Stimulated activated CD4-positive, alpha-beta T cell treated with anti-CD3 and anti-CD28 coated beads, Interleukin-1b, Interleukin-23, amount 100 ng/mL, for 48 hours (primary cell): Measurements from ENCODE around the gene HSF2BP.
"Not testable (repeated sequence)": the region's sequence is repeated elsewhere in the genome, so short reads cannot be mapped to it uniquely, and the experiment has no call there.

Source experiments
- DNase-seq: peaks from one replicate; pipeline ENCODE4 v3.0.0-alpha.2; 2020

HSF2BP gene

GRCh38 chr21:43513023-43513422 is 146.3 kb downstream of the HSF2BP start:
- not testable (repeated sequence) for DNase-seq

GRCh38 chr21:43511209-43511608 is 148.1 kb downstream of the HSF2BP start:
- not testable (repeated sequence) for DNase-seq

- not testable (repeated sequence) for DNase-seq
Observed at GRCh38 chr21:43510669-43511068, 148.6 kb downstream of the HSF2BP start.

DNA sequence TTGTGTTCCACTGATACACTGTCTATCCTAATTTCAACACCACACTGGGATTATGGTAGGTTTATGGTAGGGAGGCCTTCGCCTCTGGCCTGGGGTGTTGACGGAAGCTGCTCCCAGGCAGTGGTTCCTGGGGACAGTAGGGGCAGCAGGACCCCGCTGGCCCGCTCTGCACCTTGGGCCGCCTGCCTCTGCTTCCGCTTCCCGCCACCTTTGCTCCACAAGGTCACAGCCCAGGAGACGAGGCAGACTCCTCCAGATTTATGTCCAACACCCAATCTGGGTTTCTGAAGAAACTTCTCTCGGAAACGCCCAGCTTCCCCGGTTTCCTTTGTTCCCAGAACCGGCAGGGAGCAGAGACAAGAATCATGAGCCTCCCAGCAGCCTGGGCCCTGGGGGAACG is 155.4 kb downstream of the HSF2BP start:
- not testable (repeated sequence) for DNase-seq

DNA sequence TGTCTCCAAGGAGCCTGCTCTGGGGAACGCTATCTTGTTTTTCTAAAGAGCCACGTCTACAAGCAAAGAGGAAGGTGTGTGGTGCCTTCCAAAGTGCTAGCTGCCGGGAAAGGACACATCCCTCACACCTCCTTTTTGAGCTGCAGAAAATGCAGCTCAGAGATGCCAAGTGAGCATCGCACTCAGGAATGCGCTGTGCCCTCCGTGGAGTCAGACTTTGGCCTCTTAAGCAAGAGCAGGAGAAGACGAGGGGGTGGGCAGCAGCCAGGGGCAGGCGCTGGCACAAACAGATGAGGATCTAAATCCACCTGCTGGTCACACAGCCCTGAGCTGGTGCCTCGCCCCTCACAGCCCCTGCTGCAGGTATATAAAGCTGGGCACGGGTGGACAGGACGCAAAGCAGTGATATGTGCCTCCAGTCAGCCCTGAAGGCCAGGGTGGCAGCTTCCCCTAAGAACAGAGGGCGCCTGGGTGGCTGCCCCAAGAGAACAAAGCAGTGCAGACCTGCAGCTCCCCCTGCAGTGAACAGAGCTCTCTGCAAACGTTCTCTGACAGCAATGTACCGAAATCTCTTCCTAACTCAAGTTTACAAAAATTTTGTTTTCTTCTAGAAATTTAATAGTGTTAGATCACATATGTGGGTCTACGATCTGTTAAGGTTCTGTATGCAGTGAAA is 156.1 kb downstream of the HSF2BP start:
- DNase-seq, result not testable (repeated sequence)

DNA sequence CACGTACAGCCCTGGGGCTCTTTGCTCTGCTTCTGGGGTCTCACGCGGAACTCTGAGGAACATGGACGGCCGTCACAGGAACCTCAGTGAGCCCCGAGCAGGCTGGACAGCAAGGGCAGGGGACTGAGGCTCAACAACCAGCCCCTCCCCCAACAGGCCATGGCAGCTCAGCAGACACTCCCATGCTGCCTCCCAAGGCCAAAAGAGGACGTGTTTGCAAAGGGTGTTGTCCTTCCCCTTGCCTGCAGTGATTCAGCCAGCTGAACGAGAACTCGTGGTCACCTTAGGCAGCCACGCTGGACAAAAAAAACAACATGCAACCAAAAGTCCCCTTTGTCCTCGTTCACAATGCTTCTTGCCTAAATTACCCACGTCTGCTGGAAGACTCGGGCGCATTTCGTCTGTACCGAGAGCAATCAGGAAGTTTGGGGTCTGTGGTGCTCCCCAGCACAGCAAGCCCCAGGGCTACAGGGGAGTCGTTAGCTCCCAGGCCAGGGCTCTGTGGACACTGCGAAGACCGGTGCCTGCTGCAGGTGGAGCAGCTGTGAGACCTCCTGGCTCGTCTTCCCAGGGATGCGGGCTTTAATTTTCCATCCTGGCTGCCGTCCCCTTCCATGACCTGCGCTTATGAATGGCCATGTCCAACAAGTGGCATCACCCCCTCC is 156.7 kb downstream of the HSF2BP start:
- not testable (repeated sequence) for DNase-seq

DNA sequence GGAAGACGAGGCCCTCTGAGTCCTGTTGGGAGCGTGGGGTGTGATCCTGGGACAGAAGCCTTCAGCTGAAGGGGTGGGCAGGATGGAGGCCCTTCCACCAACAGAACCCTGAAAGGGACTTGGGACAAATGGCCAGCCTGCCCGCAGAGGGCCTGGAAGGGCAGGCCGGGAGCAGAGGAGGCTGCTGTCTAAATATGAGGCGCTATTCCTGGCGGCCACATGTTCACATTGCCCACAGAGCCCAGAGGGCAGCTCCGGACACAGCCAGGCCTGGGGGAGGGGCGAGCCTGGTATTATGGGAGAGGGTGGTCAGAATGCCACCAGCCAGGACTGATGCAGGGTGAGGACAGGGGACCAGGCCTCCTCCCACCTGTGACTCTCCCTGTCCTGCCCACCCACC is 160.4 kb downstream of the HSF2BP start:
- DNase-seq, result not testable (repeated sequence)

DNA sequence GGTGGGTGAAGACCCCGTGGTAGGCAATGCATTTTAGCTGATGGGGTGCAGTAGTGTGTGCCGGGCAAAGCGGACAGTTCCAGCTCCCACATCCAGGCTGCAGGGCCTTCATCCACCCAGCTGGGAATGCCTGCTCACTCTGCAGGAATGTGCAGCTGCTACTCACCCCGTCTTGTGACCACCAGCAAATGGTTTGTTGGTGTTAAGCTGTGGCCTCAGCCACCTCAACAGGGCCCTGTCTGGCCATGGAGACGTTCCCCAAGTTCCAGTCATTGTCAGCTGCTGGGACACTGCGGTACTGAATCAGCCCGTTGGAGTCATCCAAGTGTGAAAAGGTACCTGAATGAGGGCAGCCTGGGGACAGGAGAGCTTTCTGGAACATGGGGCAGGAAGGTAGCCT is 161.2 kb downstream of the HSF2BP start:
- not testable (repeated sequence) for DNase-seq

GRCh38 chr21:43494279-43495012 is 164.8 kb downstream of the HSF2BP start:
- not testable (repeated sequence) for DNase-seq

DNA sequence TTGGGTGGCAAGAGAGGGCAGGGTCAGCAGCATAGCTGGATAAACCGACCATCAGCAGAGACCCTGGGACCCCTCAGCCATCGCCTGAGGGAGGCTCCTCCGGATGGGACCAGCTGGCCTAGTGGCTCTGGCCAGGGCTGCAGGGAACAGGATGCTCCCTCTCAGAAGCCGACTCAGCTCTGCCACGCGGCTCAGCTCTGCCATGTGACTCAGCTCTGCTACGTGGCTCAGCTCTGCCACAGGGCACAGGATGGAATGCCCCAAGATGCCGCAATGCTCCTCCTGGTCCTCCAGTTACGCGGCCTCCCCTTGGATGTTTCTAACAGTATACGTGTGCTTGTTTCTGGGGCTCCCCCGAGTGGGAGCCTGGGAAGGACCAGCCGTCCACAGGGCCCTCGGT is 165.8 kb downstream of the HSF2BP start:
- not testable (repeated sequence) for DNase-seq

GRCh38 chr21:43488235-43488634 is 171.1 kb downstream of the HSF2BP start:
- not testable (repeated sequence) for DNase-seq

GRCh38 chr21:43486051-43486450 is 173.2 kb downstream of the HSF2BP start:
- DNase-seq, result not testable (repeated sequence)

- not testable (repeated sequence) for DNase-seq
Observed at GRCh38 chr21:43485016-43485415, 174.3 kb downstream of the HSF2BP start.

GRCh38 chr21:43479197-43479596 is 180.1 kb downstream of the HSF2BP start:
- DNase-seq, result not testable (repeated sequence)
